DMS 273 (cell line): ENCODE measurements around the gene MYO5B.

Source experiments
- DNase-seq: peaks from one replicate; lab custom pipeline; 2025; ENCODE audit not compliant: unreplicated experiment; lab: John Stamatoyannopoulos, UW

MYO5B gene

GRCh38 chr18:50154420-50154819 lies 40.5 kb downstream of the MYO5B start:
- DNase-seq: no peak

GRCh38 chr18:50152900-50153299 lies 42.0 kb downstream of the MYO5B start:
- DNase-seq: no peak

GRCh38 chr18:50151926-50152325 lies 43.0 kb downstream of the MYO5B start:
- no peak for DNase-seq

DNA sequence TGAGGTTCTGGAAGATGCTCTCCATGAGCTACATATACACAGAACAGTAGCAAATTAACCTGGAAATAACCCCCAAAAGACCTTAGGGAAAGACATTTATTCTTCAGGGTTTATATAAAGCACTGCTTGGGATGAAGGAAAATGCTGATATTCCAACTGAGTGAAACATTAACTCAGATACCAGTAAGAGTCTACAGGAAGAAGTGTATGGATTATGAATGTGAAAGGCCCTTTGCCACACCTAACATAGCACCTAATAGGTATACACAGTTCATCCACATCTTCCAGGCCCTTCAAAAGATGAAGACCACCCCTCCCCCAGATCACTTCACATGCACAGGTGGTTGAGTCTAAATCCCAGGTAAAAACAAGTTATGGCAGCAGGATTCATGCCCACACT lies 50.4 kb downstream of the MYO5B start:
- no peak for DNase-seq

GRCh38 chr18:50143886-50144285 lies 51.1 kb downstream of the MYO5B start:
- DNase-seq: no peak

DNA sequence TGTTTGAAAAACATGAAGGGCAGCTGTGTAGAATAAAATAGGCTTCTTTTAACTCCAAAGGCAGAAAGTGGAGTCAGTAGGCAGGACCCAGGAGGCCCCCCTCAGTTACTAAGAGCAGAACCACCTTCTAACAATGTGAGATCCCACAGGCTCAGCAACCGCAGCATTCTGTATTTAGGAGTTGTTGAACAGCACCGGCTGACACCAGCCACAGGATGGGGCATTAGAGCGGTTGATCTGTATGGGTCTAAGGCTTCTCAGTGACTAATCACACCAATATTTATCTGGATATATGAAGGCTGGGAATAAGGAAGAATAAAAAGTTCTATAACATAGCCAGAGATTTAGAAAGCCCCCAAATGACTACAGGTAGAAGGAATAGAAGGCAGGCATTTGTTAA lies 51.7 kb downstream of the MYO5B start:
- no peak for DNase-seq

GRCh38 chr18:50142441-50143120 lies 52.4 kb downstream of the MYO5B start:
- no peak for DNase-seq

GRCh38 chr18:50138181-50139064 lies 56.5 kb downstream of the MYO5B start:
- no peak for DNase-seq

GRCh38 chr18:50135903-50136302 lies 59.0 kb downstream of the MYO5B start:
- no peak for DNase-seq

DNA sequence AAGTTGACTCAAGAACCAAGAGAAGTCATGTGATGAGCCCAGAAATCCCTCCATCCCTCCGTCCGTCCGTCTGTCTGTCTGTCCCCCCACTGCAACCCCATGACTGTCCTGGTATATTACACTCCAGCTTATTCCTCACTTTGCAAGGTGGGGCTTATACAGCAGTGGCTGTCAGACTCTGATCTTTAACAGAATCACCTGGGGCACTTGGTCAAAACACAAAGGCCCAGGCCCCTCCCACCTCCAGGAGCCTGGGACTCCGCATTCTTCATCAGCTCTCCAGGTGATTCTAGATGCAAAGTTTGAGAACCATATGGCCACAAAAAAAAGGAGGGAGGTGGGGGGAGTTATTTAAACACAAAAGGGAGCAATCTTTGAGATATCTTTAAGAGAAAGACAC lies 61.4 kb downstream of the MYO5B start:
- DNase-seq: no peak

- DNase-seq: no peak
These were observed 63.4 kb downstream of the MYO5B start for GRCh38 chr18:50131591-50131990.

DNA sequence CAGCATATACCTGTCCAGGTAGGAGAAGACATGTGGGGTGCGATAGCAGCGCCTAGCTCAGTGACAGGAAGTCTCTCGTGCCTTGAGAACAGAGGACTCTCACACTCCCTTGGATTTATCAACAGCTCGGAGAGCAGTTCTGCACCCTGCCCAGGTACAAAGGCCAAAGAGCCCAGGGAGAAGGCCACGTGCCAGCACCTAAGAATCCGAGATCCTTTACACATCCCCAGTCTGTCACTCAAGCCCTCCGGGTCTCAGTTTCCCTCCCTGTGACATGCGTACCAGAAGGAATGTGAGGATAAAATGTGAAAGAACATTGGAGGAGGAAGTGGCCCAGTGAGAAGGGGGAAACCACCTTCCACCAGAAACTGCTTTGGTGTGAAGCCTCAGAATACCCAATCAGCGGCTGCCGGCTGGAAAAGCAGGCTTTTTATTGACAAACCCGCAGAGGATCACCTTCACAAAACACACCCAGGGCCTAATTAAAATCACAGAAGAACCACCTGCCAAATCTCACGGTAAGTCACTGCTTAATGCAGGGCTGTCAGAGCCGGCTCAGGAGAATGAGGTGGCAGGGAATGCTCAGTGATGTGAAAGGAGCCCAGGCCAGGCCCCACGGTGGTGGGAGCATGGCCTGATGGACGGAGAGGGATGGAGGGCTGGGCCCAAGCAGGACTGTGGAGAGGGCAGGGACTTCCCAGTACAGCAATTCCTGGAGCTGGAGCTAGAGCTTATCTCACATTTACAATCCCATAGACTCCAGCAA lies 66.3 kb downstream of the MYO5B start:
- no peak for DNase-seq

GRCh38 chr18:50127516-50128210 lies 67.3 kb downstream of the MYO5B start:
- DNase-seq: no peak

DNA sequence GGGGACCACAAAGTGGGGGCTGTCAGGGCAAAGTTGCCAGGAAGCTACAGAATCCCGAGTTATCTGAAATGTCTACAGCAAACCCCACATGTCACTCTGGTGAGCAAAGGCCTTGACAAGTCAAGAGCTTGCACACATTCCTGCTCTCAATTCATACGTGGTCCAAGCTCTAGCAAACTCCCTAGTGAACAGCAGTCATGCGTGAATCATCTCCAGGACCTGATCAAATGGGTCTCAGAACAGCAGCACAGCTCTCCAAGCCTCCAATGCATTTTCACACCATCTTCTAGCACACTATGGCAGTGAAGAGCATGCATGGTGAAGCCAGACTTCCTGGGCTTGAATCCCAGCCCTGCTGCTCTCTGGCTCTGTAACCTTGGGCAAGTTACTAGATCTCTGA lies 68.5 kb downstream of the MYO5B start:
- DNase-seq: no peak

GRCh38 chr18:50125456-50125855 lies 69.5 kb downstream of the MYO5B start:
- DNase-seq: no peak

GRCh38 chr18:50119296-50119695 lies 75.7 kb downstream of the MYO5B start:
- no peak for DNase-seq

GRCh38 chr18:50117863-50118262 lies 77.1 kb downstream of the MYO5B start:
- no peak for DNase-seq

DNA sequence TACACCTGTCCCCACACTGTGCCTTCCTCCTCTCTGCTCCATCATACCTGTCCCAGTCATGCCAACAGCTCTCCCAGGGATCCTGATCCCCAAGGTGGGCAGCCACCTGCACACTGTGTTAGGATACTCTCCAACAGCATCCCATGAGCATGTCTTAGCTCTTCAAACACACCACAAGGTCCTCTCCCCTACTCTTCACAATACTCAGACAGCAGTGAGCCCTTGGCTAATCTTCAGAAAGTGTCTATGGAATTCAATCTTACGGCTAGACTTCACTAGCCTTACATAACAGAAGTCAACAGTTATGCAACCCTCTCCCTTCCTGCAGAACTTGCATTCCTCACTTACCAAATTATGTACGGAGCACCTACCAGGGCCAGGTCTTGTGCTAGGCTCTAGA lies 79.9 kb downstream of the MYO5B start:
- no peak for DNase-seq

DNA sequence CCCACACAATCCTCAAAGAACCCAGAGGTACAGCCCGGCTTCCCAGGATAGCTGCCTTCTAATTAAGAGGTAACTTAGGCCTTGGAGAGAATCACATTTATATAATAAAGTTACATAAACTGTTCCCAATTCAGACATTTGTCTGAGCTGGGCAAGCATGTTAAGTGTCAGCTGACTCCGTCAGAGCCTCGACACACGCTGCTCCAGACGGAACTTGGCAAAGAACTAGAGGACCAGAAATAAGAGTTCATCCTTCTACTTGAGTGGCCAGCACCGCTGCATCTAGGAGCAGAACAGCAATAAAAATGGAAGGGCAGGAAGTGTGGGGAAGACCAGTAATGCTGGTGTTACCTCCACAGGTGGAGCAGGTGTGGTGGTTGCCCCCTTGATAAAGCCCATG lies 80.5 kb downstream of the MYO5B start:
- DNase-seq: no peak

DNA sequence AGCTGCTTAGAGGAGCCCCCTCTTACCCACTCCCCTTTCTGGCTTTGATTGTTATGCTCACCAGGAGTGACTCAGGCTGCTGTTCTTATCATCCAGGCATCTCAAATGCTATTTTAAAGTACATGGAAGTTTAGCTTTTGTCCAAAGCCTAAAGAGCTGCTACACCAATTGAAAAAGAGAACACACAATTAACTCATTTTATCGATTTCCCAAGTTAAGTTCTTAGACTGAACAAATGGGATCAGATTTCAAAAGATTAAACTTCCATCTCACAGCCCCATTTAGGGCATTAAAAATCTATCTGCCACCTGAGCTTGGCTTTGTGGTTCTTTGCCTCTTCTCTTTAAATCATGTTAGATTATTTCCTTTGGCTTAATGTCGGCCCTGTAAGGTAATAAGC lies 81.2 kb downstream of the MYO5B start:
- DNase-seq: no peak

- no peak for DNase-seq
These were observed 83.5 kb downstream of the MYO5B start for GRCh38 chr18:50111398-50111797.
